ENCODE measurements around the gene SRSF5.

DNA sequence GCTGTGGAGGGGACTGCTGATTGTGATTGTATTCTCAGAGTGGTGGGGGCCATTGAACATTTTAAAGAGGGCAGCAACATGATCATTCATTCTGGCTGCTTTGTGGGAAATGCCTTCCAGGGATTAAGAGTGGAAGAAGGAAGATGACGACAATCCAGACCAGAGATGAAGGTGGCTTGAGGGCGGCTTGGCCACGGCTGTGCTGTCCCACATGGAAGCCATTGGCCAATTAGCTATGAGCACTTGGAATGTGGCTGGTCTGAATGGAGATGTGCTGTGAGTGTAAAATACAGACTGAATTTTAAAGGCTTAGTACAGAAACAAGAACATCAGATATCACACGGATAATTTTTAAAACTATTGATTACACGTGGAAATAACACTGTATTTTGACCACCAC lies 49.3 kb downstream of the SRSF5 start:
- TF ChIP-seq, protein P1, sequence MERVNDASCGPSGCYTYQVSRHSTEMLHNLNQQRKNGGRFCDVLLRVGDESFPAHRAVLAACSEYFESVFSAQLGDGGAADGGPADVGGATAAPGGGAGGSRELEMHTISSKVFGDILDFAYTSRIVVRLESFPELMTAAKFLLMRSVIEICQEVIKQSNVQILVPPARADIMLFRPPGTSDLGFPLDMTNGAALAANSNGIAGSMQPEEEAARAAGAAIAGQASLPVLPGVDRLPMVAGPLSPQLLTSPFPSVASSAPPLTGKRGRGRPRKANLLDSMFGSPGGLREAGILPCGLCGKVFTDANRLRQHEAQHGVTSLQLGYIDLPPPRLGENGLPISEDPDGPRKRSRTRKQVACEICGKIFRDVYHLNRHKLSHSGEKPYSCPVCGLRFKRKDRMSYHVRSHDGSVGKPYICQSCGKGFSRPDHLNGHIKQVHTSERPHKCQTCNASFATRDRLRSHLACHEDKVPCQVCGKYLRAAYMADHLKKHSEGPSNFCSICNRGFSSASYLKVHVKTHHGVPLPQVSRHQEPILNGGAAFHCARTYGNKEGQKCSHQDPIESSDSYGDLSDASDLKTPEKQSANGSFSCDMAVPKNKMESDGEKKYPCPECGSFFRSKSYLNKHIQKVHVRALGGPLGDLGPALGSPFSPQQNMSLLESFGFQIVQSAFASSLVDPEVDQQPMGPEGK (CRISPR knock-in tag; IDR thresholded peaks at IDR 0.05; ENCODE audit: borderline replicate concordance), result no peak
- TF ChIP-seq, protein P2, sequence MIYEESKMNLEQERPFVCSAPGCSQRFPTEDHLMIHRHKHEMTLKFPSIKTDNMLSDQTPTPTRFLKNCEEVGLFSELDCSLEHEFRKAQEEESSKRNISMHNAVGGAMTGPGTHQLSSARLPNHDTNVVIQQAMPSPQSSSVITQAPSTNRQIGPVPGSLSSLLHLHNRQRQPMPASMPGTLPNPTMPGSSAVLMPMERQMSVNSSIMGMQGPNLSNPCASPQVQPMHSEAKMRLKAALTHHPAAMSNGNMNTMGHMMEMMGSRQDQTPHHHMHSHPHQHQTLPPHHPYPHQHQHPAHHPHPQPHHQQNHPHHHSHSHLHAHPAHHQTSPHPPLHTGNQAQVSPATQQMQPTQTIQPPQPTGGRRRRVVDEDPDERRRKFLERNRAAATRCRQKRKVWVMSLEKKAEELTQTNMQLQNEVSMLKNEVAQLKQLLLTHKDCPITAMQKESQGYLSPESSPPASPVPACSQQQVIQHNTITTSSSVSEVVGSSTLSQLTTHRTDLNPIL (CRISPR knock-in tag; IDR thresholded peaks at IDR 0.05; ENCODE audit: low read depth), result no peak
- TF ChIP-seq ZFP30 (CRISPR knock-in tag; IDR thresholded peaks at IDR 0.05) (no peak), TCF4 (CRISPR knock-in tag; IDR thresholded peaks at IDR 0.05; ENCODE audit: borderline replicate concordance) (no peak), ZNF70 (CRISPR knock-in tag; IDR thresholded peaks at IDR 0.05) (no peak), SNAI2 (CRISPR knock-in tag; IDR thresholded peaks at IDR 0.05) (no peak), ARNTL (CRISPR knock-in tag; IDR thresholded peaks at IDR 0.05; ENCODE audit: borderline replicate concordance, low read depth) (no peak), PPARA (CRISPR knock-in tag; IDR thresholded peaks at IDR 0.05; ENCODE audit: borderline replicate concordance) (no peak), RARB (CRISPR knock-in tag; IDR thresholded peaks at IDR 0.05) (no peak), ZFP3 (CRISPR knock-in tag; IDR thresholded peaks at IDR 0.05) (no peak), BACH2 (CRISPR knock-in tag; IDR thresholded peaks at IDR 0.05; ENCODE audit: borderline replicate concordance) (no peak), ZC3H10 (CRISPR knock-in tag; IDR thresholded peaks at IDR 0.05) (no peak)
- TF ChIP-seq, protein P3, sequence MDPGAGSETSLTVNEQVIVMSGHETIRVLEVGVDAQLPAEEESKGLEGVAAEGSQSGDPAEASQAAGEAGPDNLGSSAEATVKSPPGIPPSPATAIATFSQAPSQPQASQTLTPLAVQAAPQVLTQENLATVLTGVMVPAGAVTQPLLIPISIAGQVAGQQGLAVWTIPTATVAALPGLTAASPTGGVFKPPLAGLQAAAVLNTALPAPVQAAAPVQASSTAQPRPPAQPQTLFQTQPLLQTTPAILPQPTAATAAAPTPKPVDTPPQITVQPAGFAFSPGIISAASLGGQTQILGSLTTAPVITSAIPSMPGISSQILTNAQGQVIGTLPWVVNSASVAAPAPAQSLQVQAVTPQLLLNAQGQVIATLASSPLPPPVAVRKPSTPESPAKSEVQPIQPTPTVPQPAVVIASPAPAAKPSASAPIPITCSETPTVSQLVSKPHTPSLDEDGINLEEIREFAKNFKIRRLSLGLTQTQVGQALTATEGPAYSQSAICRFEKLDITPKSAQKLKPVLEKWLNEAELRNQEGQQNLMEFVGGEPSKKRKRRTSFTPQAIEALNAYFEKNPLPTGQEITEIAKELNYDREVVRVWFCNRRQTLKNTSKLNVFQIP (CRISPR knock-in tag; IDR thresholded peaks at IDR 0.05; ENCODE audit: borderline replicate concordance, low read depth), result no peak
